Caco-2 (cell line): ENCODE measurements around the gene SCAF8. TPM values are rescaled to one million over a fixed set of nuclear protein-coding genes. Genes with fewer than 3 reads are reported as not detected.

Experiments
- BruUV-seq: library from RNA; stranded (reverse); fragments of 400-500 nt; replicated peaks from 2 replicates; lab custom pipeline; 2021; lab: Mats Ljungman, UMichigan
- CTCF ChIA-PET: fragments of 300-600 bp; sonication (Branson Sonifier 250); formaldehyde crosslinking; loops from one replicate; lab custom pipeline; 2022; ENCODE audit warnings: antibody characterized with exemption; lab: Charles Lee
- POLR2A ChIA-PET: fragments of 300-600 bp; sonication (Branson Sonifier 250); formaldehyde crosslinking; loops from one replicate; lab custom pipeline; 2022; ENCODE audit warnings: antibody characterized with exemption; lab: Charles Lee
- DNase-seq, 2 experiments: peaks; one replicate each; pipeline versions ENCODE4 v3.0.0 to v3.0.0-alpha.2; 2020 to 2022
- H3K27me3 ChIP-seq: replicated peaks from 2 replicates; pipeline ENCODE4 v1.6.0; 2011; ENCODE audit warnings: low read length; ENCODE audit not compliant: control insufficient read depth, insufficient read depth
- H3K36me3 ChIP-seq: 2 replicates; pipeline ENCODE4 v1.5.1; 2011; ENCODE audit warnings: low read length; ENCODE audit not compliant: control insufficient read depth, insufficient read depth
- H3K4me1 ChIP-seq: fragments of 250-450 bp; sonication (Bioruptor Pico); 2 replicates; pipeline ENCODE4 v1.5.1; 2020; ENCODE audit warnings: mild to moderate bottlenecking
- H3K4me3 ChIP-seq: 2 replicates; pipeline ENCODE4 v1.5.1; 2011; ENCODE audit warnings: low read depth, mild to moderate bottlenecking, control low read depth, low read length
- H3K9me3 ChIP-seq: fragments of 250-450 bp; sonication (Bioruptor Pico); 2 replicates; pipeline ENCODE4 v1.5.1; 2020; ENCODE audit warnings: mild to moderate bottlenecking, moderate library complexity
- H3K27ac Mint-ChIP-seq: one replicate; pipeline ENCODE4 v1.8.0; 2022; ENCODE audit warnings: mixed read lengths; ENCODE audit not compliant: unreplicated experiment
- H3K27me3 Mint-ChIP-seq: one replicate; pipeline ENCODE4 v1.8.0; 2022; ENCODE audit warnings: mixed read lengths; ENCODE audit not compliant: insufficient read depth, unreplicated experiment
- H3K36me3 Mint-ChIP-seq: one replicate; pipeline ENCODE4 v1.8.0; 2022; ENCODE audit warnings: mild to moderate bottlenecking, mixed read lengths; ENCODE audit not compliant: insufficient read depth, unreplicated experiment
- H3K4me1 Mint-ChIP-seq: one replicate; pipeline ENCODE4 v1.8.0; 2022; ENCODE audit warnings: low read depth, mixed read lengths; ENCODE audit not compliant: unreplicated experiment
- H3K4me3 Mint-ChIP-seq: one replicate; pipeline ENCODE4 v1.8.0; 2022; ENCODE audit warnings: mild to moderate bottlenecking, moderate library complexity, mixed read lengths; ENCODE audit not compliant: unreplicated experiment
- H3K9me3 Mint-ChIP-seq: one replicate; pipeline ENCODE4 v1.8.0; 2022; ENCODE audit warnings: mixed read lengths; ENCODE audit not compliant: unreplicated experiment
- intact Hi-C: fragments of 100-400 bp; cut with micrococcal nuclease; formaldehyde crosslinking; loops from one replicate; pipeline ENCODE4 v1.10.0; 2022; ENCODE audit not compliant: unreplicated experiment
- total RNA-seq: library from RNA; stranded (reverse); gene quantifications from 2 replicates; pipeline ENCODE4 v1.2.3, GENCODE V29; 2022
- TF ChIP-seq, protein P1 (sequence below), 2 experiments: fragments of 200-600 bp in 1 of 2; IDR thresholded peaks; 1 replicate in 1 of 2; 2 replicates in 1 of 2; pipeline versions ENCODE4 v1.5.1 to v1.8.0; 2011 to 2022; ENCODE audit warnings: antibody characterized with exemption in 1 of 2, control low read depth in 1 of 2, inconsistent platforms in 1 of 2, low read depth in 1 of 2, low read length in 1 of 2, mild to moderate bottlenecking in 1 of 2, moderate library complexity in 1 of 2; ENCODE audit not compliant: insufficient read depth in 1 of 2, severe bottlenecking in 1 of 2, unreplicated experiment in 1 of 2

Gene SCAF8
- total RNA-seq, 1 experiment from 2014 or later: 45.2 TPM

DNA sequence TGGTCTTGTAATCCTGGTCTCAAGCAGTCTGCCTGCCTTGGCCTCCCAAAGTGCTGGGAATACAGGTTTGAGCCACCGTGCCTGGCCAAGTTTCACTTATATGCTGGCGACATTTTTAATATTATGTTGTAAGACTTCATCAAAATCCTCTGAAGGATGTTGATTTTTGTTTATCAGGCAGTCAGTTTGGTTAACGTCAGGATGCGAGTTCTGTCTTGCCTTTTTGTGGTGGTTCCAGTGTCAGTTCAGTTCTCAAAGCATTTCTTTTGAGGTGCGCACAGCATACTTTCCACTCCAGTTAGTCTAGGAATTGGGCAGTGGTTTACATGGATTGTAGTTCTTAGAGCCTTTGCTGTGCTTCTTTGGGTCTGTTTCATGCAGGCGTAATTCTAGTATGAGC lies 24.9 kb downstream of the SCAF8 start:
- BruUV-seq: no TSS peak
- H3K27me3 ChIP-seq: no peaks in the 10 kb centered on the region
- no peak for DNase-seq
- CTCF ChIA-PET: no interaction called here
- POLR2A ChIA-PET: no interaction called here
- no peak overlapping the region for H3K4me3 ChIP-seq
- H3K36me3 ChIP-seq: no peaks in the 10 kb centered on the region
- Mint-ChIP-seq H3K27me3 (no peaks in the 10 kb centered on the region), H3K36me3 (peaks cover 5% of the 10 kb centered on the region), H3K9me3 (no peaks in the 10 kb centered on the region), H3K27ac (no peak overlapping the region), H3K4me1 (peaks cover 10% of the 10 kb centered on the region), H3K4me3 (no peak overlapping the region)
- no peaks in the 10 kb centered on the region for H3K9me3 ChIP-seq
- TF ChIP-seq, protein P1, sequence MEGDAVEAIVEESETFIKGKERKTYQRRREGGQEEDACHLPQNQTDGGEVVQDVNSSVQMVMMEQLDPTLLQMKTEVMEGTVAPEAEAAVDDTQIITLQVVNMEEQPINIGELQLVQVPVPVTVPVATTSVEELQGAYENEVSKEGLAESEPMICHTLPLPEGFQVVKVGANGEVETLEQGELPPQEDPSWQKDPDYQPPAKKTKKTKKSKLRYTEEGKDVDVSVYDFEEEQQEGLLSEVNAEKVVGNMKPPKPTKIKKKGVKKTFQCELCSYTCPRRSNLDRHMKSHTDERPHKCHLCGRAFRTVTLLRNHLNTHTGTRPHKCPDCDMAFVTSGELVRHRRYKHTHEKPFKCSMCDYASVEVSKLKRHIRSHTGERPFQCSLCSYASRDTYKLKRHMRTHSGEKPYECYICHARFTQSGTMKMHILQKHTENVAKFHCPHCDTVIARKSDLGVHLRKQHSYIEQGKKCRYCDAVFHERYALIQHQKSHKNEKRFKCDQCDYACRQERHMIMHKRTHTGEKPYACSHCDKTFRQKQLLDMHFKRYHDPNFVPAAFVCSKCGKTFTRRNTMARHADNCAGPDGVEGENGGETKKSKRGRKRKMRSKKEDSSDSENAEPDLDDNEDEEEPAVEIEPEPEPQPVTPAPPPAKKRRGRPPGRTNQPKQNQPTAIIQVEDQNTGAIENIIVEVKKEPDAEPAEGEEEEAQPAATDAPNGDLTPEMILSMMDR (IDR thresholded peaks at IDR 0.05; ENCODE audit: insufficient read depth in 1 of 2, low read depth in 1 of 2, low read length in 1 of 2, severe bottlenecking in 1 of 2, unreplicated experiment in 1 of 2): no peak
- intact Hi-C loops: no loop called here
- no peaks in the 10 kb centered on the region for H3K4me1 ChIP-seq

DNA sequence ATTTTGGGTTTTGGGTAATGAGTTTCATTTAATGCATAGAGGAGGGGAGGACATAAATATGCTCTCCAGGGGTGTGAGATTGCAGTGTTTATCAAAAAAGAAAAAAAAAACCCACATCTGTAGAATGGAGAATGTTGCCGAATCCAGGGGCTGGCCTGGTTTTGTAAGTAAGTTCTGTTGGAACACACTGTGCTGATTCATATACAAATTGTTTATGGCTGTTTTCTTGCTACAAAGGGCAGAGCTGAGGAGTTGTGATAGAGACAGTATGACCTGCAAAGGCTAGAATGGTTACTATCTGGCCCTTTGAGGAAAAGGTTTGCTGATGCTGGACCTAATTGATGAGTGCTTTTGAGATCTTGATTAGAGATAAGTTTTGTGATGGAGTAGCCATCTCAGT lies 30.4 kb downstream of the SCAF8 start:
- Mint-ChIP-seq H3K9me3 (no peaks in the 10 kb centered on the region), H3K4me3 (no peak overlapping the region), H3K27ac (no peak overlapping the region), H3K27me3 (no peaks in the 10 kb centered on the region), H3K36me3 (peaks cover 19% of the 10 kb centered on the region), H3K4me1 (peaks cover 18% of the 10 kb centered on the region)
- Histone ChIP-seq H3K4me1 (no peaks in the 10 kb centered on the region), H3K36me3 (no peaks in the 10 kb centered on the region), H3K27me3 (no peaks in the 10 kb centered on the region), H3K9me3 (no peaks in the 10 kb centered on the region), H3K4me3 (no peak overlapping the region)
- no TSS peak for BruUV-seq
- POLR2A ChIA-PET: no interaction called here
- DNase-seq: no peak
- CTCF ChIA-PET: no interaction called here
- TF ChIP-seq, protein P1 (IDR thresholded peaks at IDR 0.05; ENCODE audit: insufficient read depth in 1 of 2, low read depth in 1 of 2, low read length in 1 of 2, severe bottlenecking in 1 of 2, unreplicated experiment in 1 of 2): no peak
- intact Hi-C loops: no loop called here

DNA sequence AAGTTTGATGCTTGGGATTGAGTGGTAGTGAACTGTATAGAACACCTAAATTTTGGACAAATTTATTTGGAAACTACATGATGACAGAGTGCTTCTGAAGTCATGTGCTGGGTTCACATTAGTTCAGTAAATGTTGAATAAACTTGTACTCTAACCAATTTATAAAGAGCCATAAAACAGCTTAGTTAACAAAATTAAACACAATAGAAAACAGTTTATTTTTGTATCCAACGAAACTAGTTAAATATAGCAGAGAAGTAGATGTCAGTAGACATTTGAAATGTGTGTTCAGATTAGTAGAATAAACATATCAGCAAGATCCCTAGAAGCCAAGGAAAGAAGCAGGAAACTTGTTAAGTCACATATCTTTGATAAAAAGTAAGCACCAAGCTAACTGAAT lies 32.1 kb downstream of the SCAF8 start:
- CTCF ChIA-PET: no interaction called here

More for the DNA sequence above, 32.1 kb downstream of the SCAF8 start:
- Histone ChIP-seq H3K36me3 (no peaks in the 10 kb centered on the region), H3K4me3 (no peak overlapping the region), H3K9me3 (no peaks in the 10 kb centered on the region), H3K4me1 (no peaks in the 10 kb centered on the region), H3K27me3 (no peaks in the 10 kb centered on the region)
- POLR2A ChIA-PET: no interaction called here
- Mint-ChIP-seq H3K4me1 (peaks cover 18% of the 10 kb centered on the region), H3K9me3 (no peaks in the 10 kb centered on the region), H3K27ac (no peak overlapping the region), H3K36me3 (peaks cover 19% of the 10 kb centered on the region), H3K27me3 (no peaks in the 10 kb centered on the region), H3K4me3 (no peak overlapping the region)
- no TSS peak for BruUV-seq
- no peak for DNase-seq
- intact Hi-C loops: no loop called here
- TF ChIP-seq, protein P1 (IDR thresholded peaks at IDR 0.05; ENCODE audit: insufficient read depth in 1 of 2, low read depth in 1 of 2, low read length in 1 of 2, severe bottlenecking in 1 of 2, unreplicated experiment in 1 of 2): no peak
